Hematopoietic multipotent progenitor cell treated with erythropoietin and hydrocortisone succinate and interleukin-3 and kit ligand, for 6 days (in vitro differentiated cells): ENCODE data around the gene LYG1.
"Not testable (repeated sequence)": the region's sequence is repeated elsewhere in the genome, so short reads cannot be mapped to it uniquely, and the experiment has no call there.

Experiments
- DNase-seq: peaks from one replicate; pipeline ENCODE4 v3.0.0-alpha.2; 2015

The LYG1 gene

GRCh38 chr2:99301097-99301496 is at the start of gene LYG1:
TSS of gene LYG1 (minus strand) at chr2:99301197. CDS start at chr2:99295670, 5,527 bp downstream.
- DNase-seq, result not testable (repeated sequence)

GRCh38 chr2:99350194-99350593 is 49.2 kb upstream of the LYG1 start:
- no peak for DNase-seq

- no peak for DNase-seq
Observed at GRCh38 chr2:99348173-99348572, 47.2 kb upstream of the LYG1 start.

- no peak for DNase-seq
Observed at GRCh38 chr2:99346218-99346617, 45.2 kb upstream of the LYG1 start.

GRCh38 chr2:99345446-99345845 is 44.4 kb upstream of the LYG1 start:
- not testable (repeated sequence) for DNase-seq

- no peak for DNase-seq
Observed at GRCh38 chr2:99342536-99342935, 41.5 kb upstream of the LYG1 start.

GRCh38 chr2:99340669-99341236 is 39.8 kb upstream of the LYG1 start:
- DNase-seq, result no peak

GRCh38 chr2:99338029-99338585 is 37.1 kb upstream of the LYG1 start:
- peak; percentile 52 for DNase-seq

GRCh38 chr2:99337113-99338028 is 36.4 kb upstream of the LYG1 start, which contains the start of gene EIF5B:
TSS of gene EIF5B (plus strand) at chr2:99337389. CDS start at chr2:99337555, 166 bp downstream.
- DNase-seq, result peak; percentile 98

GRCh38 chr2:99336804-99337112 is 35.8 kb upstream of the LYG1 start:
- no peak for DNase-seq

GRCh38 chr2:99335911-99336803 is 35.2 kb upstream of the LYG1 start, which contains the start of gene TXNDC9:
TSS of gene TXNDC9 (minus strand) at chr2:99336333. CDS start at chr2:99333210, 3,123 bp downstream.
- DNase-seq, result peak; percentile 100

GRCh38 chr2:99325384-99325783 is 24.4 kb upstream of the LYG1 start:
- DNase-seq, result no peak

GRCh38 chr2:99317873-99318200 is 16.8 kb upstream of the LYG1 start:
- DNase-seq, result not testable (repeated sequence)

- no peak for DNase-seq
Observed at GRCh38 chr2:99317161-99317872, 16.3 kb upstream of the LYG1 start.

GRCh38 chr2:99299580-99299979 is 1.4 kb downstream of the LYG1 start:
- no peak for DNase-seq

- DNase-seq, result no peak
Observed at GRCh38 chr2:99297994-99298393, 3.0 kb downstream of the LYG1 start.

- no peak for DNase-seq
Observed at GRCh38 chr2:99285526-99285925, 15.5 kb downstream of the LYG1 start.

GRCh38 chr2:99279969-99280695 is 20.9 kb downstream of the LYG1 start:
- no peak for DNase-seq

- no peak for DNase-seq
Observed at GRCh38 chr2:99278793-99279291, 22.2 kb downstream of the LYG1 start.

- not testable (repeated sequence) for DNase-seq
Observed at GRCh38 chr2:99278195-99278765, 22.7 kb downstream of the LYG1 start.

- DNase-seq, result peak; percentile 3
Observed at GRCh38 chr2:99275882-99276281, 25.1 kb downstream of the LYG1 start.
